ENCODE measurements around the gene RORB. TPM values are rescaled to one million over a fixed set of nuclear protein-coding genes. Genes with fewer than 3 reads are reported as not detected.

Gene RORB
- under 1 TPM; 0.08 to 0.16 TPM for total RNA-seq

DNA sequence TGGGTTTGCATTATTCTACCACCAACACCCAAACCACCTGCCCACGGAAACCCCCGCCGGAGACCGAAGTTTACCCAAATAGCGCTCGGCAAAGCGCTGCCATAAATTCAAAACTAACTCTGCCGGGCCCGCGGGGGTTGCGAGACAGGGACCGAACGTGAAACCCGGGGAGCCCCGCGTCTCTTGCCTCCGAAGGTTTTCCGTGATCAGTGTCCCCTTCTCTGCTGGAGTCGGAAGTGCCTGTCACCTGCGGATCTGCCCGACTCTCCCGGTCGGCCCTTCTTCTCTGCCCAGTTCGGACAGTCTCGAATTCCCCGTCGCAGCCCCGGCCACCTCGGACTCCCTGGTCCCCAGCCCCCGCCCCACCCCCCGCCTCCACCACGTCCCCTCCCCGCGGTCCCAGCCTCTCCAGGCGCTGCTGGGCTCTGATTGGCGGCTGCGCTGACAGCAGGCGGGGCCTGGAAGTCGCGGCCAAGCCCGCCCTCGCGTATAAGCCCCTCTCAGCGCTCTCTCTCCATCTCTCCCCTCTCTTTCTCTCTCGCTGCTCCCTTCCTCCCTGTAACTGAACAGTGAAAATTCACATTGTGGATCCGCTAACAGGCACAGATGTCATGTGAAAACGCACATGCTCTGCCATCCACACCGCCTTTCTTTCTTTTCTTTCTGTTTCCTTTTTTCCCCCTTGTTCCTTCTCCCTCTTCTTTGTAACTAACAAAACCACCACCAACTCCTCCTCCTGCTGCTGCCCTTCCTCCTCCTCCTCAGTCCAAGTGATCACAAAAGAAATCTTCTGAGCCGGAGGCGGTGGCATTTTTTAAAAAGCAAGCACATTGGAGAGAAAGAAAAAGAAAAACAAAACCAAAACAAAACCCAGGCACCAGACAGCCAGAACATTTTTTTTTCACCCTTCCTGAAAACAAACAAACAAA is at the start of gene RORB:
Gene RORB (plus strand): TSS at position 517 of the 929 bp plus-strand sequence. CDS start 642 bp downstream, outside the sequence.
- ChIA-PET POLR2A (no interaction called here), CTCF (no interaction called here)
- no peaks in the 10 kb centered on the region for H3K36me3 Mint-ChIP-seq (ENCODE audit: low read depth)
- H3K27ac Mint-ChIP-seq, result peak within 1 kb of the TSS; percentile 58
- H3K9me3 Mint-ChIP-seq (ENCODE audit: insufficient read depth), result no peaks in the 10 kb centered on the region
- ATAC-seq (peak; percentile 90), DNase-seq (peak; percentile 61)
- H3K27me3 Mint-ChIP-seq (ENCODE audit: low read depth), result peaks cover 64% of the 10 kb centered on the region
- peaks cover 35% of the 10 kb centered on the region for H3K4me1 Mint-ChIP-seq (ENCODE audit: low read depth)
- peak within 1 kb of the TSS; percentile 92 for H3K4me3 Mint-ChIP-seq

- ATAC-seq (no peak), DNase-seq (no peak)
- POLR2A ChIA-PET, result no interaction called here
- Mint-ChIP-seq H3K27ac (no peak overlapping the region), H3K9me3 (ENCODE audit: insufficient read depth) (no peaks in the 10 kb centered on the region), H3K27me3 (ENCODE audit: low read depth) (no peaks in the 10 kb centered on the region), H3K4me3 (no peak overlapping the region), H3K36me3 (ENCODE audit: low read depth) (no peaks in the 10 kb centered on the region), H3K4me1 (ENCODE audit: low read depth) (no peaks in the 10 kb centered on the region)
- CTCF ChIA-PET, result no interaction called here
Observed at GRCh38 chr9:74447451-74448193, 49.5 kb upstream of the RORB start.

DNA sequence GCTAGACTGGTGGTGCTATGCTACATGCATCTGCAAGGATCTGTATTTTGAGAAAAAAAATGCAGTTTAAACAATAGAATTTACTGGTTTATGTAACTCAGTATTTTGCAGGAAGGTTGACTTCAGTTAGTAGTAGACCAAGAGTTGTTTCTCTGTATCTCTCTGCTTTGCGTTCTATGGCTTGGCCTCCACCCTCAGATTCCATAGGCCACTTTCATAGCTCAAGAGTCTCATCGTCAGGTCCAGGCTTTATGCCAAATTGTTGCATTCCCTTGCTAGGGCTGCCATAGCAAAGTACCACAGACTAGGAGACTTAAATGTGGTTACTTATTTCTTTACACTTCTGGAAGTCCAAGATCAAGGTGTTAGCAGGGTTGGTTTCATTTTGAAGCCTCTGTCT is 48.1 kb upstream of the RORB start:
- CTCF ChIA-PET, result no interaction called here
- H3K36me3 Mint-ChIP-seq (ENCODE audit: low read depth), result no peaks in the 10 kb centered on the region
- DNase-seq (no peak), ATAC-seq (no peak)
- no peaks in the 10 kb centered on the region for H3K4me1 Mint-ChIP-seq (ENCODE audit: low read depth)
- POLR2A ChIA-PET, result no interaction called here
- H3K4me3 Mint-ChIP-seq, result no peak overlapping the region
- no peaks in the 10 kb centered on the region for H3K9me3 Mint-ChIP-seq (ENCODE audit: insufficient read depth)
- no peak overlapping the region for H3K27ac Mint-ChIP-seq
- no peaks in the 10 kb centered on the region for H3K27me3 Mint-ChIP-seq (ENCODE audit: low read depth)

GRCh38 chr9:74458832-74459231 is 38.3 kb upstream of the RORB start:
- H3K4me3 Mint-ChIP-seq, result no peak overlapping the region
- no peaks in the 10 kb centered on the region for H3K4me1 Mint-ChIP-seq (ENCODE audit: low read depth)
- no peaks in the 10 kb centered on the region for H3K27me3 Mint-ChIP-seq (ENCODE audit: low read depth)
- DNase-seq, result no peak
- POLR2A ChIA-PET, result no interaction called here
- CTCF ChIA-PET, result no interaction called here
- no peaks in the 10 kb centered on the region for H3K9me3 Mint-ChIP-seq (ENCODE audit: insufficient read depth)
- no peak for ATAC-seq
- no peak overlapping the region for H3K27ac Mint-ChIP-seq
- H3K36me3 Mint-ChIP-seq (ENCODE audit: low read depth), result no peaks in the 10 kb centered on the region

GRCh38 chr9:74463825-74464224 is 33.3 kb upstream of the RORB start:
- Mint-ChIP-seq H3K27ac (no peak overlapping the region), H3K4me1 (ENCODE audit: low read depth) (no peaks in the 10 kb centered on the region), H3K27me3 (ENCODE audit: low read depth) (no peaks in the 10 kb centered on the region), H3K36me3 (ENCODE audit: low read depth) (no peaks in the 10 kb centered on the region), H3K4me3 (no peak overlapping the region), H3K9me3 (ENCODE audit: insufficient read depth) (no peaks in the 10 kb centered on the region)
- ChIA-PET POLR2A (no interaction called here), CTCF (no interaction called here)
- no peak for DNase-seq
- ATAC-seq, result no peak

DNA sequence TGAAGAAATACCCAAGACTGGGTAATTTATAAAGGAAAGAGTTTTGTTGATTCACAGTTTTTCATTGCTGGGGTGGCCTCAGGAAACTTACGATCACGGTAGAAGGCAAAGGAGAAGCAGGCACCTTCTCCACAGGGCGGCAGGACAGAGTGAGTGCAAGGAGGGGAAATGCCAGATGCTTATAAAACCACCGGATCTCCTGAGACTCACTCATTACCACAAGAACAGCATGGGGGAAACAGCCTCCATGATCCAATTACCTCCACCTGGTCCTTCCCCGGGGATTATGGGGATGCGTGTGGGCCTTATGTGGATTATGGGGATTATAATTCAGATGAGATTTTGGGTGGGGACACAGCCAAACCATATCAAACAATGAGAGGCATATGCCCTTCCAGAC is 18.5 kb upstream of the RORB start:
- no peak overlapping the region for H3K27ac Mint-ChIP-seq
- H3K36me3 Mint-ChIP-seq (ENCODE audit: low read depth), result no peaks in the 10 kb centered on the region
- POLR2A ChIA-PET, result no interaction called here
- CTCF ChIA-PET, result no interaction called here
- no peak for DNase-seq
- H3K27me3 Mint-ChIP-seq (ENCODE audit: low read depth), result no peaks in the 10 kb centered on the region
- no peak for ATAC-seq
- no peaks in the 10 kb centered on the region for H3K9me3 Mint-ChIP-seq (ENCODE audit: insufficient read depth)
- H3K4me3 Mint-ChIP-seq, result no peak overlapping the region
- no peaks in the 10 kb centered on the region for H3K4me1 Mint-ChIP-seq (ENCODE audit: low read depth)

GRCh38 chr9:74479711-74480110 is 17.4 kb upstream of the RORB start:
- no peak overlapping the region for H3K4me3 Mint-ChIP-seq
- POLR2A ChIA-PET, result no interaction called here

DNA sequence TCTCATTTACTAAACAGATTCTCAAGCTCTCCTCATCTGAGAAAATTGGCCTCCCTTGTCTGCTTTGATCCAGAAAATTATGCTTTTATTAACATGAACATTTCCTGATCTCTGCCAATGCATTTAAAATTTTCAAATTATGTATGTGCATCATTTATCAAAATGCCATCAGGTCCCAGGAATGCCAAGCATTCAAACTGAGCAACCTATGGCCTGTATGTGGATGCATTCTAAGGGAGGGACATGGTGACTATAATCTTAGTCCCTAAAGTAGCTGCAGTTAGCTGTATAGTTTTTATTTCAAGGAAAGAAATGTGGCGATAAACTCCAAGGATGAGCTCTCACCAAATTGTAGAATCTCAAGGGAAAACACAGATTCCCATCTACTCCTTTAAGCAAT is 9.7 kb upstream of the RORB start:
- ChIA-PET CTCF (no interaction called here), POLR2A (no interaction called here)
- H3K4me1 Mint-ChIP-seq (ENCODE audit: low read depth), result no peaks in the 10 kb centered on the region
- H3K27me3 Mint-ChIP-seq (ENCODE audit: low read depth), result peaks cover 25% of the 10 kb centered on the region
- no peak for DNase-seq
- H3K9me3 Mint-ChIP-seq (ENCODE audit: insufficient read depth), result no peaks in the 10 kb centered on the region
- ATAC-seq, result no peak
- H3K36me3 Mint-ChIP-seq (ENCODE audit: low read depth), result no peaks in the 10 kb centered on the region
- H3K4me3 Mint-ChIP-seq, result no peak overlapping the region
- no peak overlapping the region for H3K27ac Mint-ChIP-seq

More at GRCh38 chr9:74479711-74480110, 17.4 kb upstream of the RORB start:
- no peaks in the 10 kb centered on the region for H3K36me3 Mint-ChIP-seq (ENCODE audit: low read depth)
- no peaks in the 10 kb centered on the region for H3K9me3 Mint-ChIP-seq (ENCODE audit: insufficient read depth)
- no peak for DNase-seq
- ATAC-seq, result no peak
- CTCF ChIA-PET, result no interaction called here
- H3K4me1 Mint-ChIP-seq (ENCODE audit: low read depth), result no peaks in the 10 kb centered on the region
- peaks cover 4% of the 10 kb centered on the region for H3K27me3 Mint-ChIP-seq (ENCODE audit: low read depth)
- H3K27ac Mint-ChIP-seq, result no peak overlapping the region

GRCh38 chr9:74493512-74493911 is 3.6 kb upstream of the RORB start:
- Mint-ChIP-seq H3K36me3 (ENCODE audit: low read depth) (no peaks in the 10 kb centered on the region), H3K9me3 (ENCODE audit: insufficient read depth) (no peaks in the 10 kb centered on the region), H3K4me3 (no peak overlapping the region), H3K27me3 (ENCODE audit: low read depth) (peaks cover 42% of the 10 kb centered on the region), H3K27ac (no peak overlapping the region), H3K4me1 (ENCODE audit: low read depth) (peaks cover 11% of the 10 kb centered on the region)
- POLR2A ChIA-PET, result no interaction called here
- ATAC-seq (no peak), DNase-seq (no peak)
- CTCF ChIA-PET, result no interaction called here

DNA sequence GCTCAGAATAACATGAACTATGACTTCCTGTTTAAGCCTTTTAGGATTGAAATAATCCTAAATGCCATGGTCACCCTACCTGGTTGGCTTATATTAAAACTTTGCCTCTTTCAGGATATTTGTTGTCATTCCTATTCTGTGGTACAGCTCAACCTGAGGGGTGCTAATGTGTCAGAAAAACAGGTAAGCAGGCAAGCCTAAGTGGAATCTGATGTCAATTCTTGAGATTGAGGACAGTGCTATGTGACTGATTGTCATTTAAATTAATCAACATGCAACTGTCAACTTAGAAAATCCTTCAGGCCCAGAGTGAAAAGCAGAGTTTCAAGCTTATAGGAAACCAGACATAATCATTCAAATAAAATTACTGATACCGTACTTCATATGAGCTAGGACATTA is 2.6 kb upstream of the RORB start:
- no peak overlapping the region for H3K4me3 Mint-ChIP-seq
- no peak overlapping the region for H3K27ac Mint-ChIP-seq
- H3K9me3 Mint-ChIP-seq (ENCODE audit: insufficient read depth), result no peaks in the 10 kb centered on the region
- ATAC-seq, result no peak
- H3K27me3 Mint-ChIP-seq (ENCODE audit: low read depth), result peaks cover 48% of the 10 kb centered on the region
- no peaks in the 10 kb centered on the region for H3K36me3 Mint-ChIP-seq (ENCODE audit: low read depth)
- POLR2A ChIA-PET, result no interaction called here
- DNase-seq, result no peak
- CTCF ChIA-PET, result no interaction called here
- H3K4me1 Mint-ChIP-seq (ENCODE audit: low read depth), result peaks cover 19% of the 10 kb centered on the region

- ChIA-PET CTCF (no interaction called here), POLR2A (no interaction called here)
- Mint-ChIP-seq H3K4me1 (ENCODE audit: low read depth) (peaks cover 35% of the 10 kb centered on the region), H3K36me3 (ENCODE audit: low read depth) (no peaks in the 10 kb centered on the region), H3K9me3 (ENCODE audit: insufficient read depth) (no peaks in the 10 kb centered on the region), H3K27me3 (ENCODE audit: low read depth) (peaks cover 67% of the 10 kb centered on the region), H3K27ac (no peak overlapping the region), H3K4me3 (peak overlapping the region; percentile 92)
- no peak for DNase-seq
- no peak for ATAC-seq
Observed at GRCh38 chr9:74496406-74496805, 729 bp upstream of the RORB start.

- peaks cover 63% of the 10 kb centered on the region for H3K27me3 Mint-ChIP-seq (ENCODE audit: low read depth)
- DNase-seq (peak; percentile 40), ATAC-seq (peak; percentile 42)
- peak overlapping the region; percentile 92 for H3K4me3 Mint-ChIP-seq
- no peaks in the 10 kb centered on the region for H3K36me3 Mint-ChIP-seq (ENCODE audit: low read depth)
- ChIA-PET CTCF (no interaction called here), POLR2A (no interaction called here)
- H3K9me3 Mint-ChIP-seq (ENCODE audit: insufficient read depth), result no peaks in the 10 kb centered on the region
- H3K4me1 Mint-ChIP-seq (ENCODE audit: low read depth), result peaks cover 35% of the 10 kb centered on the region
- peak overlapping the region; percentile 58 for H3K27ac Mint-ChIP-seq
Observed at GRCh38 chr9:74497748-74498620, 849 bp downstream of the RORB start.
